Measurements from ENCODE around the gene UMAD1. TPM values are rescaled to one million over a fixed set of nuclear protein-coding genes. Genes with fewer than 3 reads are reported as not detected.
A peak's percentile ranks its signal among the peaks of the same experiment; 100 is the strongest.
"Not testable (repeated sequence)": the region's sequence is repeated elsewhere in the genome, so short reads cannot be mapped to it uniquely, and the experiment has no call there.

UMAD1 gene
- total RNA-seq, 1 donor from 2014 or later, result 11.9 TPM

GRCh38 chr7:7798510-7798909, 158.0 kb downstream of the UMAD1 start:
- no peak for DNase-seq

DNA sequence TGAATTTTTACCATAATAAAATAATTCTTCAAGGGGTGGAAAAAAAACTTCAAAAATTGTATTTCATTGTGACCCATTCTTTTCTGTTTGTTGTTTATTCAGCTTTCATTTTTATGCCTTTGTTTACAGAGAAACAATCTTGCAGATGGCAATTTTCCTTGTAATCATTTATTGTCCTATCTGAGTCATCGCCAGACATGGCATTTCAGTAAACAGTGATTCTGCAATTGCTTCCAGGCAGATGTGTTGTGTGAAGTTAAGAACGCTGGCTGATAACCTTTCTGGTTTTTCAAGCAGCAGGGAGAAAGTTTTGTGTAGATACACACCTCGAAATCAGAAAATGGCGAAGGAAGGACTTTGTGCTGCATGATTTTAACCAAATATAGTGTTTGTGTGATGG, 158.6 kb downstream of the UMAD1 start:
- no peak for DNase-seq

GRCh38 chr7:7802531-7802930, 162.0 kb downstream of the UMAD1 start:
- no peak for DNase-seq

DNA sequence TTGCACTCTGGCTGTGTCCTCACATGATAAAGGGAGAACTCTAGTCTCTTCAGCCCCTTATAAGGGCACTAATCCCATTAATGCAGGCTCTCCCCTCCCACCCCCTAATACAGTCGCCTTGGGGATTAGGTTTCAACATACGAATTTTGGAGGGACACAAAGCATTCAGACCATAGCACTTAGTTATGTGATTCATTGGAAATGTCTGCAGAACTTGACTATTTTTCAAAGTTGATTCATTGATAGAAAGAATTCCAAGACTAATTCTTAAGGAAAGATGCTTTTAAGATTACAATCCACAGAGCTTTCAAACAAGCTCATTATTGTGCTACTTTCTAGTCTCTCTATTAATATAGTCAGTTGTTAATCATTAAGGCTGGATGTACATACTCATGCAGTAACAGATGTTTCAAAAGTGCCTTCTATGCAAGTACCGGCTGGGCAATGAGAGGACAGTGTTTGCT, 163.2 kb downstream of the UMAD1 start:
- DNase-seq, result no peak

DNA sequence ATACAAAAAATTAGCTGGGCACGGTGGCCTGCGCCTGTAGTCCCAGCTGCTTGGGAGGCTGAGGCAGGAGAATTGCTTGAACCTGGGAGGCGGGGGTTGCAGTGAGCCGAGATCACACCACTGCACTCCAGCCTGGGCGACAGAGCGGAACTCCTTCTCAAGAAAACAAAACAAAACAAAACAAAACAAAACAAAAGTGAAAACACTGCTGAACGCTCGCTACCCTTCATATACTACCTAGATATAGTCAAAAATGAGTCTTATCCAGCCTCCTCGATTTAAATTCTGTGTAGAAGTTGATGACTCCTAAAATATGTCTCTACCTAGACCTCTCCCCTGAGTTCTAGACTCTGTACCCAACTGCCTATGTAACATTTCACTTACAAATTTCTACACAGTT, 164.3 kb downstream of the UMAD1 start:
- DNase-seq, result not testable (repeated sequence)

- no peak for DNase-seq
Measured at GRCh38 chr7:7805511-7806153, 165.1 kb downstream of the UMAD1 start.

GRCh38 chr7:7808156-7808555, 167.6 kb downstream of the UMAD1 start:
- no peak for DNase-seq

DNA sequence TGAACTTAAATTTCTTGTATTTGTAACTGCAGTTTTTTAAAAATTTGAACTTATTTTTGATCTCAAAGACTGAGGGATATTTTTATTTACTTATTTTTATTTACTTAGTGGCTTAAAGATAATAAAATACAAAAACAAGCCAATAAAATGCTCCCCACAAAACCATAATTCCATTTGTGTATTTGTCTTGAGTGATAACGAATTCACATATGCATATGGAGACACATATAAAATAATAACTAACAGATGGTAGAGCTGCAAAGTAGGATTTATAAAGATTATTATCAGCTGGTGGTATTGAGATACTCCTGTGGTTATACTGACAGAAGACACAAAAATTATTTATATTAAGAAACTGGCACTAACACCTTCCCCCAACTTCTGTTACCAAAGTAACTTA, 168.1 kb downstream of the UMAD1 start:
- no peak for DNase-seq

DNA sequence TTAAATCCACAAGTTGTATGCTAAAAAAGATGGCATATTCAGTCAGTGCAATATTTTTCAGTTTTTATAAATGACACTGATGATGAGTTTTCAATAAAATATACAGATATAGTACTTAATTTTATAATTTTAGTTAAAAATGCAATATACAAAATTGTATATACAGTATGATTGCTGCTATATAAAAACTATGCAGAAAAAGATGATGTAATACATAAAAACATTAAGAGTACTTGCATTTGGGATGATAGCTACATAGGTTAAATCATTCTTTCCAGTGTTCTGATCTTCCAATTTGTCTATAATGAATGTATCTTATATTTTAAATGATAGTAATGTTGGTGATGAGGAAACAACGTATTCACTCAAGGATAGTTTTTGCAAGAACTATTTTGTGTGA, 169.8 kb downstream of the UMAD1 start:
- DNase-seq, result no peak

DNA sequence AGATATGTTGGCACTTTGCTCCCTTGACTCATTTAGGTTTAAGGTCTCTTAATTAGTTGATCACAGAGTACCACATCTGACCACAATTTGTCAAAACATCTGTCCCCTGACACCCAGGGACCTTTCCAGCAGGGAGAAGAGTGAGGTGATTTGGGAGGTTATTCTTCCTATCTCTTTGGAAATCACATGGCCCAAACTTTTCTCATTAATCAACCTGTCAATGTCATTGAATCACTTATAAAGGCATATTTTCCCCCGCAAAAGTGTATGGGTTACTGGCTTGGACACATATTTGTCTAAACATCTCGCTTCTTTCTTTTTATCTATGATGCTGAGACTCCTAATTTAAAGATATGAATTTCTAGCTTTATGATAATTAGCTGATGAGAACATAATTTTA, 170.3 kb downstream of the UMAD1 start:
- DNase-seq, result no peak

DNA sequence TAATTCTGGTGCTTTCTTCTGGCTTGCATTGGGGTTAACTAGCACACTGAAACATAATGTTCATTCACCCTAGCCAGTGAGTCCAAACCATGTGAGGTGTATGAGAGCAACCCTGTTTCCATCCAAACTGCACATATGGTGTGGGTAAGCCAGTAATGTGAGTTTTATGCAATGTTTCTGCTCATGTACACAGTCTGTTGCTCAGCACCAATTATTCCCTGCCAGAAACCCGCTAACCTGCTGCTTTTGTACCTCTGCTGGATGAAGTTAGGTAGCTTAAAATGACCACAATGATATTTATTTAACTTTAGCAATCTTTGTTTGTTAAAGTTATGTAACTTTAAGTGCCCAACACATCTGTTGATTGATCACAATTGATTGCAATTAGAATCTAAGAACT, 171.6 kb downstream of the UMAD1 start:
- peak; percentile 38 for DNase-seq

DNA sequence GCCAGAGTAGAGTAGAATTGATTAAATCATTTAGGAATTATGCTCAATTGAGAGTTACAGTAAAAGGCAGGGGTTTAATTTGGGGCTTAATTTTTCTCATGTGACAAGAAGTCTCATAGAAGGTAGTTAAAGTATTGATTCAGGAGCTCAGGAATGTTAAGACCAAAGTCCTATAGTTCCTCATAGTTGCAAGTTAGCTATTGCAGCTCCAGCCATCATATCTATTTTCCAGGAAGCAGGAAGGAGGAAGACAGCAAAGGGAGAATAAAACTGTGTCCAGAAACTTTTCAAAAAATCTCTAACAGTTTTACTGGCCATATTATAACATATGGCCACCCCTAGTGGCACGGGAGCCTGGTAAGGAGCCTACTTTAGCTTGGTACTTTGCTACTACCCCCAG, 174.8 kb downstream of the UMAD1 start:
- no peak for DNase-seq

- no peak for DNase-seq
Measured at GRCh38 chr7:7816084-7816483, 175.5 kb downstream of the UMAD1 start.

- DNase-seq, result no peak
Measured at GRCh38 chr7:7816816-7817536, 176.4 kb downstream of the UMAD1 start.

DNA sequence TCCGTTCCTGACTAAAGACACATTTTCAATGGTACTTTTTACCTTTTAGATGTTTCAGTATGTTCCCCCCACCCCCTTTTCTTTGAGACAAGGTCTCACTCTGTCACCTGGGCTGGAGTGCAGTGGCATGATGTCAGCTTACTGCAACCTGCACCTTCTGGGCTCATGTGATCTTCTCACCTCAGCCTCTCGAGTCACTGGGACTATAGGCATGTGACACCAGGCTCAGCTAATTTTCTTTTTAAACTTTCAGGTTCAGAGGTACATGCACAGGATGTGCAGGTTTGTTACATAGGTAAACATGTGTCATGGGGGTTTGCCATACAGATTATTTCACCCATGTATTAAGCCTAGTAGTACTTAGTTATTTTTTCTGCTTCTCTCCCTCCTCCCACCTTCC, 177.2 kb downstream of the UMAD1 start:
- no peak for DNase-seq

GRCh38 chr7:7818179-7818578, 177.6 kb downstream of the UMAD1 start:
- not testable (repeated sequence) for DNase-seq

- DNase-seq, result no peak
Measured at GRCh38 chr7:7819442-7820247, 179.1 kb downstream of the UMAD1 start.

DNA sequence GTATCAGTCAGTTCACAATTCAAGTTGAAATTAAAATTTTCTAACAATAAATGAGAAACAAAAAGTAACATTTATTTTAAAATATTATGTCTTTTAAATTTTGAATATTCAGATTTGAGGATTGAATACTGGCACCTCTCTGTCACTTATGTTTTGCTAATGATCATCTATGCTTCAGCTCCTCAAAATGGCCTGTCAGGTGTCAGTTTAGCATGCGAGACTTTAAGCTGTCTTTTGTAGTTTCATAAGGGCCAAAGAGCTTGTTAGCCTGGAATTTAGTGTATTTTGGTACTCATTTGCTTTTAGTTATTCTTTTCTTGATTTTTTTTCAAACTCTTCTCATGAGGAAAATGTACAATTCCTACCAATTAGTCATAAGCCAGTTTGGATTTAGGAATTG, 179.9 kb downstream of the UMAD1 start:
- no peak for DNase-seq

DNA sequence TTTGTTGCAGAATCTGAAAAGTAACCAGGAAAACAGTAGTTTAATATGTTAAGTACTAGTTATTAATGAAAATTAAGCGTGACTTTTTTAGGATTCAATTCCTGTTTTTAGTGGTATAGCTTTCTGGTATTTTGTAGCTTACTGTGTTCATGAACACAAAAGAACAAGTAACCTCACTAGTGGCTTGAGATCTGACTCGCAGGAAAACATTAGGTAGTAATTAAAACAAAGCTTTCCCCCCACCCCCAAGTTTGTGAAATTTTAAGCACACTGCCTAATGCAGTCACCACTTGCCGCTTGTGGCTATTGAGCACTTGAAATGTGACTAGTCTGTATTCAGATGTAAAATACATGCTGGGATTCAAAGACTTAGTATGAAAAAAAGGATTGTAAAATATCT, 180.4 kb downstream of the UMAD1 start:
- no peak for DNase-seq

DNA sequence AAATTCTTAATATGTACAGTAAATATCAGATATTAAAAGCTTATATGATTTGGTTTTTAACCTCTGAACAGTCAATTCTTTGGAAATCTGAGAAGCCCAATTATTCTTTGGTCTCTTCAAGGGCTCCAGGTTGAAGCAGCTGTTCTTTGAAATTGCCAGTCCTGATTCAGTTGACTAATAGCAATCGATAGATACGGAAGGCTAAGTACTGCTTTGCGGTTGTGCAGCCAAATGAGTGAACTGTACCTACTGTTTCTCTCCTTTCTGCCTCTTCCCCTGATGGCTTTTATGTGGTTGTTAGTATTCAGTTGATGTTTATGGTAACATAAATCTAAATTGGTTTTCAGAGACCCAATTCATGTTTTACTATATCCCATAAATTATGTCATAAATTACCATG, 181.0 kb downstream of the UMAD1 start:
- no peak for DNase-seq

DNA sequence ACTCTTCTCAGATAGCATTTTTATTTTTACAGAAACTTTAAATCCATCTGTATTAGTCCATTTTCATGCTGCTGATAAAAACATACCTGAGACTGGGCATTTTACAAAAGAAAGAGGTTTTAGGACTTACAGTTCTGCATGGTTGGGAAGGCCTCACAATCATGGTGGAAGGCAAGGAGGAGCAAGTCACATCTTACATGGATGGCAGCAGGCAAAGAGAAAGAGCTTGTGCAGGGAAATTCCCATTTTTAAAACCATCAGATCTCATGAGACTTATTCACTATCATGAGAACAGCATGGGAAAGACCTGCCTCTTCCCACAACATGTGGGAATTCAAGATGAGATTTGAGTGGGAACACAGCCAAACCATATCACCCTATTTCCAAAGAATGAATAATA, 184.7 kb downstream of the UMAD1 start:
- not testable (repeated sequence) for DNase-seq

DNA sequence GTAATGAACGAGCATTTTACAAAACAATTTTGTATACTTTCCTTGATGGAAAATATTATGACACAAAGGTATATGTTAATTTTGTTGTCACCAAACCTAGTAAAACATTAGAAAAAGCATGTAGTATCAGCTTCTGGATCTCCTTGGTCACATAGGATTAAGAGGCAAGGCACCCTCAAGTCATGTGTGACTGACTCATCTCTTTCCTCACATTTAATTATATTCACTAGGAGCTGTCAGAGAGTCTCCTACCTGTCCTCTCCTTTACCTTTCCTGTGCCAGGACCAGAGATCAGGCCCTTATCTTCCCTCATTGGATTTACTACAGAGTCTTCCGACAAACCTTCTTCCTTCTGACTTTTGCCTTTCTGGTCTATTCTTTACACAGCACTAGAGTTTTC, 189.1 kb downstream of the UMAD1 start:
- no peak for DNase-seq

Measured in tongue (tissue), 2 donors.